Astrocyte of the cerebellum (primary cell): ENCODE data around the gene C1QTNF9.
"Not testable (repeated sequence)": the region's sequence is repeated elsewhere in the genome, so short reads cannot be mapped to it uniquely, and the experiment has no call there.

ENCODE experiments used
- DNase-seq: peaks from one replicate; pipeline ENCODE4 v3.0.0-alpha.2; 2011; ENCODE audit warnings: low read depth
- H3K4me3 ChIP-seq: 2 replicates; pipeline ENCODE4 v1.5.1; 2011; ENCODE audit warnings: mild to moderate bottlenecking, low read depth, low read length, moderate library complexity
- CTCF ChIP-seq: IDR thresholded peaks from 2 replicates; pipeline ENCODE4 v1.5.1; 2012; ENCODE audit warnings: low read length, low read depth, moderate library complexity, mild to moderate bottlenecking; ENCODE audit errors: missing control alignments
- in situ Hi-C: cut with HindIII; loops from 2 replicates; pipeline ENCODE4 v1.10.0; 2017; ENCODE audit warnings: low sequenced_read_pairs

The C1QTNF9 gene

GRCh38 chr13:24357756-24358155, 48.4 kb downstream of the C1QTNF9 start:
- H3K4me3 ChIP-seq, result no peak overlapping the region
- DNase-seq, result no peak
- in situ Hi-C loops, result no loop called here
- TF ChIP-seq CTCF, result no peak

GRCh38 chr13:24358836-24359235, 49.5 kb downstream of the C1QTNF9 start:
- in situ Hi-C loops, DNase-seq, H3K4me3 ChIP-seq: not testable (repeated sequence)

- H3K4me3 ChIP-seq, in situ Hi-C loops, DNase-seq: not testable (repeated sequence)
These were observed 49.9 kb downstream of the C1QTNF9 start for GRCh38 chr13:24359252-24359651.

GRCh38 chr13:24360106-24360505, 50.7 kb downstream of the C1QTNF9 start:
- no peak for TF ChIP-seq CTCF
- in situ Hi-C loops, result no loop called here
- no peak for DNase-seq
- no peak overlapping the region for H3K4me3 ChIP-seq

- no peak for DNase-seq
- in situ Hi-C loops, result no loop called here
- H3K4me3 ChIP-seq, result no peak overlapping the region
- no peak for TF ChIP-seq CTCF
These were observed 51.7 kb downstream of the C1QTNF9 start for GRCh38 chr13:24361113-24361512.

GRCh38 chr13:24361852-24362366, 52.5 kb downstream of the C1QTNF9 start:
- TF ChIP-seq CTCF, result no peak
- in situ Hi-C loops, result no loop called here
- DNase-seq, result no peak
- no peak overlapping the region for H3K4me3 ChIP-seq

- TF ChIP-seq CTCF, result no peak
These were observed 53.1 kb downstream of the C1QTNF9 start for GRCh38 chr13:24362435-24362952.

GRCh38 chr13:24365191-24365590, 55.8 kb downstream of the C1QTNF9 start:
- in situ Hi-C loops, result no loop called here
- no peak overlapping the region for H3K4me3 ChIP-seq
- no peak for DNase-seq
- TF ChIP-seq CTCF, result no peak

More at GRCh38 chr13:24362435-24362952, 53.1 kb downstream of the C1QTNF9 start:
- in situ Hi-C loops, result no loop called here
- DNase-seq, result no peak
- H3K4me3 ChIP-seq, result no peak overlapping the region

- DNase-seq, in situ Hi-C loops, H3K4me3 ChIP-seq: not testable (repeated sequence)
These were observed 56.9 kb downstream of the C1QTNF9 start for GRCh38 chr13:24366315-24366714.

- H3K4me3 ChIP-seq, DNase-seq, in situ Hi-C loops: not testable (repeated sequence)
These were observed 61.9 kb downstream of the C1QTNF9 start for GRCh38 chr13:24371273-24371672.
